GM12874 (cell line): ENCODE measurements around the gene DDX52.

Experiments
- CTCF ChIP-seq: IDR thresholded peaks from 2 replicates; pipeline ENCODE4 v1.5.1; 2011; ENCODE audit warnings: low read depth, mild to moderate bottlenecking, control low read depth, low read length, moderate library complexity; ENCODE audit not compliant: insufficient read depth

The DDX52 gene

GRCh38 chr17:37568350-37569053 is 74.7 kb downstream of the DDX52 start:
- TF ChIP-seq CTCF, result no peak

GRCh38 chr17:37567538-37567937 is 75.7 kb downstream of the DDX52 start:
- no peak for TF ChIP-seq CTCF

- no peak for TF ChIP-seq CTCF
Measured at GRCh38 chr17:37567137-37567536, 76.1 kb downstream of the DDX52 start.

DNA sequence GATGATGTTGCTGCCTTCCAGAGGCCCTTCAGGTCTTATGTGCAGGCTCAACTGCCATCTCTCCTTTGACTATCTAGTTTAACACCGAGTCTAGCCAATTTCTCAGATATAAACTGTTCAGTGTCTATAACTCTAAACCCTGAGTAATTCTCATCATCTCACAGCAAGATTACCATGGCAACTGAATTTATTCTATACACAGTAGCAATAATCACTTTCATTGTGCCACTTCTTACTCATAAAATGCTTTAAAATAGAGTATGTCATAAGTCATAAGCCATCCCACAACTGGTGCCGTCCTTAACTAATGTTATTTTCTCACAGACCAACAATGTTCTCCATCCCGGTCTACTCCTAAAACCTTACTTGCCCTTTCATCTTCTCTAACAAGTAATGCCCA is 79.0 kb downstream of the DDX52 start:
- no peak for TF ChIP-seq CTCF

- TF ChIP-seq CTCF, result no peak
Measured at GRCh38 chr17:37562016-37562745, 81.1 kb downstream of the DDX52 start.
